Measurements from ENCODE around the gene LAMB2. TPM values are rescaled to one million over a fixed set of nuclear protein-coding genes. Genes with fewer than 3 reads are reported as not detected.
A peak's percentile ranks its signal among the peaks of the same experiment; 100 is the strongest.

The LAMB2 gene
- total RNA-seq, 1 donor from 2014 or later = 174 TPM

GRCh38 chr3:49119439-49119838 lies 13.4 kb downstream of the LAMB2 start:
- DNase-seq (ENCODE audit: low read depth) = peak; percentile 15
- no peak for TF ChIP-seq CTCF (IDR thresholded peaks at IDR 0.05; ENCODE audit: insufficient read depth, low read length, severe bottlenecking)

GRCh38 chr3:49119036-49119435 lies 13.8 kb downstream of the LAMB2 start:
- Histone ChIP-seq H3K4me3 (ENCODE audit: low read depth, low read length) (no peak overlapping the region), H3K27me3 (ENCODE audit: control insufficient read depth, insufficient read depth, low read length) (no peaks in the 10 kb centered on the region), H3K36me3 (ENCODE audit: control insufficient read depth, insufficient read depth, low read length) (peaks cover 53% of the 10 kb centered on the region)
- no peak for DNase-seq (ENCODE audit: low read depth)
- FAIRE-seq = no peak
- no peak for TF ChIP-seq CTCF (IDR thresholded peaks at IDR 0.05; ENCODE audit: insufficient read depth, low read length, severe bottlenecking)

More at GRCh38 chr3:49119439-49119838, 13.4 kb downstream of the LAMB2 start:
- FAIRE-seq = no peak
- peaks cover 53% of the 10 kb centered on the region for H3K36me3 ChIP-seq (ENCODE audit: control insufficient read depth, insufficient read depth, low read length)
- peak overlapping the region; percentile 95 for H3K4me3 ChIP-seq (ENCODE audit: low read depth, low read length)
- H3K27me3 ChIP-seq (ENCODE audit: control insufficient read depth, insufficient read depth, low read length) = no peaks in the 10 kb centered on the region

- no peak for TF ChIP-seq CTCF (IDR thresholded peaks at IDR 0.05; ENCODE audit: insufficient read depth, low read length, severe bottlenecking)
- H3K27me3 ChIP-seq (ENCODE audit: control insufficient read depth, insufficient read depth, low read length) = no peaks in the 10 kb centered on the region
- DNase-seq (ENCODE audit: low read depth) (no peak), FAIRE-seq (no peak)
- peaks cover 62% of the 10 kb centered on the region for H3K36me3 ChIP-seq (ENCODE audit: control insufficient read depth, insufficient read depth, low read length)
- H3K4me3 ChIP-seq (ENCODE audit: low read depth, low read length) = no peak overlapping the region
Observed at GRCh38 chr3:49112262-49112661, 20.6 kb downstream of the LAMB2 start.

- no peak overlapping the region for H3K4me3 ChIP-seq (ENCODE audit: low read depth, low read length)
- peaks cover 54% of the 10 kb centered on the region for H3K36me3 ChIP-seq (ENCODE audit: control insufficient read depth, insufficient read depth, low read length)
- DNase-seq (ENCODE audit: low read depth) = no peak
- FAIRE-seq = no peak
- no peak for TF ChIP-seq CTCF (IDR thresholded peaks at IDR 0.05; ENCODE audit: insufficient read depth, low read length, severe bottlenecking)
- H3K27me3 ChIP-seq (ENCODE audit: control insufficient read depth, insufficient read depth, low read length) = no peaks in the 10 kb centered on the region
Observed at GRCh38 chr3:49111347-49111746, 21.5 kb downstream of the LAMB2 start.

GRCh38 chr3:49110780-49111179 lies 22.1 kb downstream of the LAMB2 start:
- H3K36me3 ChIP-seq (ENCODE audit: control insufficient read depth, insufficient read depth, low read length) = peaks cover 49% of the 10 kb centered on the region
- FAIRE-seq = no peak
- TF ChIP-seq CTCF (IDR thresholded peaks at IDR 0.05; ENCODE audit: insufficient read depth, low read length, severe bottlenecking) = no peak

GRCh38 chr3:49108346-49108745 lies 24.5 kb downstream of the LAMB2 start:
- TF ChIP-seq CTCF (IDR thresholded peaks at IDR 0.05; ENCODE audit: insufficient read depth, low read length, severe bottlenecking) = no peak
- Histone ChIP-seq H3K36me3 (ENCODE audit: control insufficient read depth, insufficient read depth, low read length) (peaks cover 29% of the 10 kb centered on the region), H3K27me3 (ENCODE audit: control insufficient read depth, insufficient read depth, low read length) (no peaks in the 10 kb centered on the region), H3K4me3 (ENCODE audit: low read depth, low read length) (no peak overlapping the region)
- FAIRE-seq = no peak
- no peak for DNase-seq (ENCODE audit: low read depth)

More at GRCh38 chr3:49110780-49111179, 22.1 kb downstream of the LAMB2 start:
- DNase-seq (ENCODE audit: low read depth) = no peak
- H3K27me3 ChIP-seq (ENCODE audit: control insufficient read depth, insufficient read depth, low read length) = no peaks in the 10 kb centered on the region
- H3K4me3 ChIP-seq (ENCODE audit: low read depth, low read length) = no peak overlapping the region
